LNCaP clone FGC (cell line): ENCODE data around the gene KRT16.

Source experiments
- DNase-seq: peaks from one replicate; pipeline ENCODE4 v3.0.0-alpha.2; 2011; ENCODE audit warnings: low read depth
- H3K4me3 ChIP-seq: 2 replicates; pipeline ENCODE4 v1.5.1; 2011; ENCODE audit warnings: mild to moderate bottlenecking, low read depth, low read length, control low read depth
- CTCF ChIP-seq: IDR thresholded peaks from 2 replicates; pipeline ENCODE4 v1.5.1; 2012; ENCODE audit warnings: mild to moderate bottlenecking; ENCODE audit not compliant: control insufficient read depth, insufficient read depth; ENCODE audit errors: extremely low read depth

Gene KRT16

GRCh38 chr17:41656249-41657023, 43.9 kb upstream of the KRT16 start:
- no peak for TF ChIP-seq CTCF
- H3K4me3 ChIP-seq: no peak overlapping the region
- no peak for DNase-seq

- H3K4me3 ChIP-seq: no peak overlapping the region
- TF ChIP-seq CTCF: no peak
- no peak for DNase-seq
These were observed 43.1 kb upstream of the KRT16 start for GRCh38 chr17:41655611-41656111.

- no peak for DNase-seq
- TF ChIP-seq CTCF: no peak
- H3K4me3 ChIP-seq: no peak overlapping the region
These were observed 42.4 kb upstream of the KRT16 start for GRCh38 chr17:41654678-41655607.

GRCh38 chr17:41653892-41654677, 41.5 kb upstream of the KRT16 start:
- TF ChIP-seq CTCF: no peak
- DNase-seq: no peak
- H3K4me3 ChIP-seq: no peak overlapping the region

GRCh38 chr17:41653421-41653820, 40.9 kb upstream of the KRT16 start:
- no peak for TF ChIP-seq CTCF

GRCh38 chr17:41652461-41652970, 39.9 kb upstream of the KRT16 start:
- TF ChIP-seq CTCF: no peak
- DNase-seq: no peak
- no peak overlapping the region for H3K4me3 ChIP-seq

More at GRCh38 chr17:41653421-41653820, 40.9 kb upstream of the KRT16 start:
- DNase-seq: no peak
- no peak overlapping the region for H3K4me3 ChIP-seq
